ENCODE measurements around the gene RHOBTB1. TPM values are rescaled to one million over a fixed set of nuclear protein-coding genes. Genes with fewer than 3 reads are reported as not detected.
A peak's percentile ranks its signal among the peaks of the same experiment; 100 is the strongest.
"Not testable (repeated sequence)": the region's sequence is repeated elsewhere in the genome, so short reads cannot be mapped to it uniquely, and the experiment has no call there.

The RHOBTB1 gene
- total RNA-seq, 1 experiment from 2014 or later, result 12.4 TPM

DNA sequence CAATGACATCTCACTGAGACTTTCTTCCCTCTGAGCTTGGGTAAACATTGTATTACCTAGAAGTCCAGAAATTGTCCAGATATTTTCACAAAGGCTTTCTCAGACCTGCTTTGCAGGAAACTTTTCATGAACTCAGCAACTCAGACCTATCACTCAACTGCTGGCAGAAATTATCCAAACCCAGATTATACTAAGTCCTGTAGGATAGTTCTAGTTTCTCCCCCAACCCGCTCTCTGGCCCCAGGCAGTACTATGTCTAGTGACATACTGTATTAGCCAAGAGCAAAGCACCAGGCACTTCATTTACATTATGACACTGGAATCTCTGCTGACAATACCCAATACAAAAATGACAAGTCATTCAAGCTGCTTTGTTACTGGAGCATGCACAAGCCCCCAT lies 75.0 kb downstream of the RHOBTB1 start:
- no peak for DNase-seq (ENCODE audit: low read depth)

GRCh38 chr10:60865198-60865783 lies 78.7 kb downstream of the RHOBTB1 start:
- no peak for DNase-seq (ENCODE audit: low read depth)

GRCh38 chr10:60863796-60864195 lies 80.2 kb downstream of the RHOBTB1 start:
- no peak for DNase-seq (ENCODE audit: low read depth)

DNA sequence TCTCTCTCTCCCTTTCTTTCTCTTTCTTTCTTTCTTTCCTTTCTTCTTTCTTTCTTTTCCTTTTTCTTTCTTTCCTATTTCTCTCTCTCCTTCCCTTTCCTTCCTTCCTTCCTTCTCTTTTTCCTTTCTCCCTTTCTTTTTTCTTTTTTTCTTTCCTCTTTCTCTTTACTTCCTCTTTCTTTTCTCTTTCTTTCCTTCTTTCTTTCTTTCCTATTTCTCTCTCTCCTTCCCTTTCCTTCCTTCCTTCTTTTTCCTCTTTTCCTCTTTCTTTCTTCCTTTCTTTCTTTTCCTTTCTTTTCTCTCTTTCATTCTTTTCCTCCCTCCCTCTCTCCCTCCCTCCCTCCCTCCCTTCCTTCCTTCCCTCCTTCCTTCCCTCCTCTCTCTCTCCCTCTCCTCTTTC lies 81.5 kb downstream of the RHOBTB1 start:
- no peak for DNase-seq (ENCODE audit: low read depth)

GRCh38 chr10:60856405-60856804 lies 87.6 kb downstream of the RHOBTB1 start:
- DNase-seq (ENCODE audit: low read depth), result no peak

DNA sequence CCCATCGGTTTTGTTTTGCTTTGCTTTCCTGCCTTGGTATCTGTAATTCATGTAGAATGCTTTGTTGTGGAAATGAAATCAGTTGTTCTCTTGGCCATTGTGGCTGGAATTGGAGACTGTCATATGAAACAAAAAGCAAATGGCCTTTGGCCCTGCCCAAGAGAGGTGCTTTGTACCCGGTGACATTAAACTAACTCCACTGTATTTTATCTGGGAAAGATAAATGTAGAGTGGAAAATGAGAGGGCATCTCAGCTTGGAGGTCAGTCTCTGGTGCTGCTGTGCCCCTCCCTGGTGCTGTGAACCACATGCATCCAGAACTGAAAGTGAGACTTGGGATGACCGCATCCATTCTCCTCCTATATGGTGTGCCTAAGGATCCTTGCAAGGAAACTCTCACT lies 90.3 kb downstream of the RHOBTB1 start:
- DNase-seq (ENCODE audit: low read depth), result no peak

- no peak for DNase-seq (ENCODE audit: low read depth)
Measured at GRCh38 chr10:60853107-60853506, 90.9 kb downstream of the RHOBTB1 start.

GRCh38 chr10:60849740-60850139 lies 94.2 kb downstream of the RHOBTB1 start:
- DNase-seq (ENCODE audit: low read depth), result no peak

DNA sequence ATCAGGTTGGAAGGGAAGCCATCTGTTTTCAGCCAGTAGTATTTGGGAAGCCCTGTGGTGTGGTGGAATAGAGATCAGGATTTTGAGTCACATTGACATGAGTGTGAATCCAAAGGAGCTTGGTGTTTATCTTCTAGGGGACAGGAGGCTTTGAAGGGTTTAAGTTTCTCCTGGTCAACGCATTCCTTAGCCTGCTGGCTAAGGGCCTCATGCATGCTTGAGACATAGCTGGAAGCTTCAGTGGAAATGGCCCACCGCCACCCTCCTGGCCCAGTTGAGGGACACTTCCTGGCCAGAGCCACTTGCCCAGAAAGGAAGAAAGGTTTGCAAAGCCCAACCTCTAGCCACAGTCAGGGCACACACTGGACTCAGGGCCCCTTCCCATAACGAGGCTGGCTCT lies 94.8 kb downstream of the RHOBTB1 start:
- no peak for DNase-seq (ENCODE audit: low read depth)

DNA sequence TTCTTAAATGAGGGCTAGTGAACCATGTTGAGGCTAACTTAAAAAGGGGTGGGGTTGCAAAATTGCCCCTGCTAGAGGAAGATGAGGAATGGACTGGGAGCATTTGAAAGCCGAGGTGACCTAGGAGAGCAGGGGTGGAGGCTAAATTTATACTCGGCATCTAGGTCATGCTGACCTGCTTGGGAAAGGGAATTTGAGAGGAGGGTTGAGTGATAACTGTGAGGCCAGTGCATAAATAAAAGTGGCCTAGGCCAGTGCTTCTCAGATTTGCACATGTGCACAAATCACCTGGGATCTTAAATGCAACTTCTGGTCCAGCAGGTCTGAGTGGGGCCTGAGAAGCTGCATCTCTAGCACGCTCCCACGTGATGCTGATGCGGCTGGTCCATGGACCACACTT lies 95.3 kb downstream of the RHOBTB1 start:
- no peak for DNase-seq (ENCODE audit: low read depth)

DNA sequence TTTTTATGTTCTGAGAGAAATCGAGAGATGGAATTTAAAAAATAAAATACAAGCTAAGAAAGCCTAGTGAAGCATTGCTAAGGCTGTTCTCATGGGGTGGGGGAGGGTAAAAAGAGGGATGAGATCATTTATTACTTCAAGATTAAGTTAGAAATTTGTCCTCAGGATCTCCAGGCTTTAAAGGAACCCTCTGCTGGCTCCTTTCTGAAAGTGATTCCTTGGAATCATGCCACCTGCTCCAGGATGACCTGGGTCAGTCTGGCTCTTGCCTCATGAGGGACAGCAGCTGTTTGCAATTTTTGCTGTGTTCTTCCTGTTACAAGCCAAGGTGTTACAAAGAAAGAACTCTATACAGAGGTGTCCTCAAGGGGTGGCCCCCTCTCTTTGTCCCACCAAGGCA lies 95.9 kb downstream of the RHOBTB1 start:
- peak; percentile 44 for DNase-seq (ENCODE audit: low read depth)

DNA sequence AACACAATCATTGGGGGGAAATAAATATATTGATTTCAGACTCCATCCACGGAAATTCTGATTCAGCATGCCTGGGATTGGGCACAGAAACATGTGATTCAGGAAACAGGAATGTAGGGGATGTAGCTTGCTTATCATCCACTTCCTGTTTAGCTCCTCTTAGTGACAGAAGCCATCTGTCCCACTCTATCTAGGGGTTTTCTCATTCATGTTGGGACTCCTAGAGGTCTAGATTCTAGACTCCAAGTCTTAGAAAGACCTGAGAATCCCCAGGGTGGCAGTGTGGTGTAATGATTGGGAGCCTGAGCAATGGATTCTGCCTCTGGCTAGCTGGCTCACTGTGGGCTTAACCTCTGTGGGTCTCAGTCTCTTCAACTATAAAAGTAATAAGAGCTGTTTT lies 97.8 kb downstream of the RHOBTB1 start:
- peak; percentile 58 for DNase-seq (ENCODE audit: low read depth)

- no peak for DNase-seq (ENCODE audit: low read depth)
Measured at GRCh38 chr10:60845038-60845437, 98.9 kb downstream of the RHOBTB1 start.

DNA sequence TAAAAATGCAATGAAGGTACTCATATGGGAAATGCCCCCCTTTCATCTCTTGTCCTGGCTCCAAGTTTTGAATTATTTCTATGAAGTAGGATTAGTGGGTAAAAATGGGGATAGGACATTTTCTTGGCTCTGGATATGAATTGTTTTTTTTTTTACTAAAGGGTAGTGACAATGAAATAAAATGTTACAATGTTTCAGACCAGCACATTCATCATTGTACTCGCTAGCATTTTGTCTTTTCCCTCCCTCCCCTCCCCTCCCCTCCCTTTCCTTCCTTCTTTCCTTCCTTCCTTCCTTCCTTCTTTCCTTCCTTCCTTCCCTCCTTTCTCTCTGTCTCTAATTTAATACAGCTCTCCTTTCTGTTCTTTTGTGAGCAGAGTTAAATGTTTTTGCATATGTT lies 101.3 kb downstream of the RHOBTB1 start:
- no peak for DNase-seq (ENCODE audit: low read depth)

- not testable (repeated sequence) for DNase-seq (ENCODE audit: low read depth)
Measured at GRCh38 chr10:60841227-60841626, 102.8 kb downstream of the RHOBTB1 start.

- DNase-seq (ENCODE audit: low read depth), result no peak
Measured at GRCh38 chr10:60835049-60835448, 108.9 kb downstream of the RHOBTB1 start.

DNA sequence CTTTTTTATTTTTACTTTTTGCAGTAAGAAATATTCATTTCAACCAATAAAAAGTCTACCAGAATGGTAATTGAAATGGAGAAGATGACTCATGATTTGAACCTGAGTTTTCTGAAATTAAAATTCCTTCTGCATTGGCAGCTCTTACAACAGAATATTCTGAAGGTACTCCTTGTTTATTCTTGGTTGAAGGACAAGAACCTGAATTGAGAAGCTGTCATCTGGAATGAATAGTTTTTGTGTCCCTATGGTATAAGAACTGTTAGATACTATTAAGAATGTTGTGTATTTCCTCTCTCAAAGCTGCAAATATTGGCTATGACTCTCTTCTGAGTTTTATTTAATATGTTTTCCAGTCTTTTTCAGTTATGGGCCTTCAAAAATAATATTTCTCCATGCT lies 109.6 kb downstream of the RHOBTB1 start:
- DNase-seq (ENCODE audit: low read depth), result no peak

- not testable (repeated sequence) for DNase-seq (ENCODE audit: low read depth)
Measured at GRCh38 chr10:60832136-60832535, 111.8 kb downstream of the RHOBTB1 start.

- DNase-seq (ENCODE audit: low read depth), result peak; percentile 19
Measured at GRCh38 chr10:60828489-60828852, 115.5 kb downstream of the RHOBTB1 start.

DNA sequence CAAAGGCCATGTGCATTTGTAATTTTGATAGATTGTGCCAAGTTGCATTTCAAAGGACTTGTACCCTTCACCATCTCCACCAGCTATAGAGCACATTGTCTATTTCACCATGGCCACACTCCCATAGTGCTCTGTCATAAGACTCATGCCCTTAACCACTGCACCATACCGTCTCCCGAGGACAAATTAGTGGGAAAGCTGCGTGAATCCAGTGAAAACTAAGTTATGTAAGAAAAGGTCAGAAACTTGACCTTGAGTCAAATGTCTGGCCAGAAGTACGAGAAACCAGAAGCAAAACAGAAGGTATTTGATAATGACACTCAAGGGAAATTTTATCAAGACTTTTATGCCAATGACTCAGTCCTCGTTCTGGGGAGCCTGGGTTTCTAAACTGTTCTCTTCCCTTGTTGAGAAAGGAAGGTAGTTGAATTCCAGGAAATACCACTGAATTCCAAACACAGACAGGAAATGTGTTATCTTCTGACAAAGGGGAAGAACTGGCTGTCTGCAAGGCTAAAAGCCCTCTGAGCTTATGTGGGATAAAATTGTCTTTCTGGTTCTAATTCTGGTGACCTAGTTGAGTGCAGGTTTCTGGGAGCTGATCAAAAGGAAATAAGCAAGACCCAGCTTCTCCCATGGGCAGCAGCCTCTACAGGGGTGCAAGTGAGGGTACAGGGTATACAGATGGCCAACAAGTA lies 116.0 kb downstream of the RHOBTB1 start:
- DNase-seq (ENCODE audit: low read depth), result peak; percentile 66

DNA sequence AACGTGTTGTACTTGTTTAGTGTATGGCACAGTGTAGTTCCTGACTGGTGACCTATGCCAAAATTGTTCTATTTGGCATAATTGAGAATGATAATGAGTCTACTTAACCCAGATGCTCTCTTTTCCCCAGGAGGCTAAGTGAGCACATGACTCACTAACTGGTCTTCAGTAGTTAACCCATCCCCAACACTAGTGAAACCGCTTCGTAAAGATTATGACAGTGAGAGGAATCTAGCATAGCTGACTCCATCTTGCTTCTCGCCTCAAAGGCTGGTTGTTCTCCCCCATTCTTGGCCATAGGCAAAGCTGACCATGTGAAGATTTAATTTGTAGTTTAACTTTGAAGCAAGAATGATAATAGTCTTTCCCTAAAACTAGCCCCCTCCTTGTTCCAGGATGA lies 118.5 kb downstream of the RHOBTB1 start:
- DNase-seq (ENCODE audit: low read depth), result no peak

- DNase-seq (ENCODE audit: low read depth), result no peak
Measured at GRCh38 chr10:60823324-60823723, 120.7 kb downstream of the RHOBTB1 start.

DNA sequence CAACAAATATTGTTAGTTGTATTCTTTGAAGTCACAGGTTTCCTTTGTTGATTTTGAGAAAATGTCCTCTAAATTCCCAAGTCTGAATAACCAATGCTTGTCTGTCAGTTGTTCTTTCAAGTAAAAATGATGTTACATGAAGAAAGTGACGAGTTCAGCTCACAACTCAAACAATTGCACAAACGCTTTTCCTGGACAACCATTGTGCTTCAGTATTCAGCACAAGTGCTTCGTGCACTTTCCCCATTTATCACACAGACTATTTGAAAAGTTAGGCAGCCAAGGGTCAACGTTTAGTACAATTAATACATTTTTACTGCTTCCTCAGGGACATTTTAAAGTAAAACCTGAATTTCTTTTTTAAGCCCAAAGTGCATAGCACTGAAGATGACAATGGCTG lies 121.2 kb downstream of the RHOBTB1 start:
- no peak for DNase-seq (ENCODE audit: low read depth)

GRCh38 chr10:60821656-60822055 lies 122.3 kb downstream of the RHOBTB1 start:
- no peak for DNase-seq (ENCODE audit: low read depth)
